Measurements from ENCODE around the gene ARPC1B.
"Not testable (repeated sequence)": the region's sequence is repeated elsewhere in the genome, so short reads cannot be mapped to it uniquely, and the experiment has no call there.

The ARPC1B gene

DNA sequence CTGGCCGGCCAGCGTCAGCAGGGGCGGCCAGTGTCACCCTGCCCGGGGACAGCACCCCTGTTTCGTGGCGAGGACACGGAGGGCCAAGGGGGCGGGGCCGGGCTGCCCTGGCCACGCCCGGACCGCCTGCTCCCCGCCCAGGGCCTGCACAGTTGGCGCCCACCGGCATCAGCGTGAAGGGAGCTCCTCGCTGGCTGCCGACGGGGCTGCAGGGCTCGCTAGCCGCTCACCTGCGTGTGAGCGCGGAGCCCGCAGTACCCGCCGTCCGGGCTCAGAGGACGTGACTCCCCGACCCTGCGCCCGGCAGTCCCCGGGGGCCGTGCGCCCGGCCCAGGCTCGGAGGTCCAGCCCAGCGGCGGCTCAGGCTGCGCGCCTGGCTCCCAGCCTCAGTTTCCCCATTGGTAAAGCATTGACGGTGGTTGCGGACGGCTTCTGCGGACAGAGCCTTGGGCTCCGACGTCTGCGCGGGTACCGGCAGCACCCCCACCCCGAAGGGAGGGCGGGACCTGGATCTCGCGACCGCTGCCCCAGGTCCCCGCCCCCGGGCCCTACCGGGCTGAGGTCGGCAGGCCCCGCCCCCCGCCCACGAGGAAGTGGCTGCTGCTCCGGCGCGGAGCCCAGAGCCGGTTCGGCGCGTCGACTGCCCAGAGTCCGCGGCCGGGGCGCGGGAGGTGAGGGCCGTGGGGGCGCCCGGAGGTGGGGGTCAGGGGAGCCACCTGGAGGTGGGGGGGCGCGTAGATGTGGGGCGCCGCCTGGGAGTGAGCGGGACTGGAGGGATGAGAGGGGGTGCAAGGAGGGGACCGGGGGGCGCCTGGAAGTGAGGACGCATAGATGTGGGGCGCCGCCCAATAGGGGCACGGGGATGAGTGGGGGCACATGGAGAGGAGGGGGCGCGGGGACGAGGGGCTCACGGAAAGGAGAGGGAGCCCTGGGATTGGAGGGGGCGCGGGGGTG is at the start of gene ARPC1B:
Gene ARPC1B, plus strand, starts transcription at position 620 of the 954 bp plus-strand sequence. CDS start 10,985 bp downstream, outside the sequence.
- peak; percentile 80 to 86 for DNase-seq (ENCODE audit: low read depth in 2 of 2)

DNA sequence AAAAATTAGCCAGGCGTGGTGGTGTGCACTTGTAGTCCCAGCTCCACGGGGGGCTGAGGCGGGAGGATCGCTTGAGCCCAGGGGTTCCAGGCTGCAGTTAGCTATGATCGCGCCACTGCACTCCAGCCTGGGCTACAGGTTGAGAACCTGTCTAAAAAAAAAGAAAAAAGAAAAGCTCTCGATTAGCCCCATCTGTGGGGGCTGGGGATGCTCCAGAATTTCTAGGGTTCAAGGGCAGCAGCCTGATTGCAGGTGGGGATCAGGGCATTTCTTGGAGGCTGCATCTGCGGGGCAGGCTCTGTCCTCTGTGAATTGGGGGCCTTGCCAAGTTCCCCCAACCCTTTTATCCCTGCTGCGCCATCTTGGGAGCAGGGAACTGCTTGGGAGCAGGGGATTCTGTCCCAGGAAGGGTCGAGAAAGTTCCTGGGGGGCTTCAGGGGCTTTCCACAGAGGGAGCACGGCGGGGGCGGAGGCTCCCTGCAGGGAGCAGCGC is 49.5 kb upstream of the ARPC1B start:
- no peak for DNase-seq (ENCODE audit: low read depth in 2 of 2)

DNA sequence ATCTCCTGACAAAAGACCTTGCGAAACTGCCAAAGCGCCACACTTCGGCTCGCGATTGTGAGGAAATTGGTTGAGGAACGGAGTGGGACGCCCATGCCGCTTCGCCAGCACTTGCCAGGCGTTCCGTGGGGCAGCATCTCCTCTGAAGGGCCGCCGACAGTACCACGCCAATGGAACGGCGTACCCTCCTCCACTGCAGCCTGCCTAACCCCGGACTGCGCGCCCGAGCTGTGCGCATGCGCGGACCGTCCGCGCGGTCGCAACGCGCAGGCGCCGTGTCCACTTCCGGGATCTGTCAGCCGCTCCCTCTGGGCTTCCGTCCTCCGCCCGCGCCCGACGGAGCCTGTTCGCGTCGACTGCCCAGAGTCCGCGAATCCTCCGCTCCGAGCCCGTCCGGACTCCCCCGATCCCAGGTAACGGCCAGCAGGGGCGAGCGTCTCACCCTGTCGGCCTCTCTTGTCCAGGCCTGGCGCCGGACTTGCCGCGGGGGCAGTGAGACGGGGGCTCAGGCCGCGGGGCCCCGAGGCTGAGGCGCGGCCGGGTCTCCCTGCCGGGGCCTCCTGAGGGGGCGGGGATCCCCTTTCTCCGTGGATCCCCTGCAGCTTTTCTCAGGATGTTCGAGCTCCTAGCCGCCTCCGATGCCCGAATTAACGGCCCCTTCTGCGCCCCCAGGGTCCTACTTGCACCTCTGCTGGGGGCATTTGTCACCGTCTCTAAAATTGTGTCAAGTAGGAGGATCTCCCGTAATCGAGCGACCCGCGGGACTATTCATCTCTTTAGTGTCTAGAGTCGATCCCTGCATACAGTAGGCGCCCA is 48.7 kb upstream of the ARPC1B start, which contains the start of gene ARPC1A:
Gene ARPC1A, plus strand, starts transcription at position 307 of the 816 bp plus-strand sequence. CDS start 7,456 bp downstream, outside the sequence.
- peak; percentile 83 to 90 for DNase-seq (ENCODE audit: low read depth in 2 of 2)

DNA sequence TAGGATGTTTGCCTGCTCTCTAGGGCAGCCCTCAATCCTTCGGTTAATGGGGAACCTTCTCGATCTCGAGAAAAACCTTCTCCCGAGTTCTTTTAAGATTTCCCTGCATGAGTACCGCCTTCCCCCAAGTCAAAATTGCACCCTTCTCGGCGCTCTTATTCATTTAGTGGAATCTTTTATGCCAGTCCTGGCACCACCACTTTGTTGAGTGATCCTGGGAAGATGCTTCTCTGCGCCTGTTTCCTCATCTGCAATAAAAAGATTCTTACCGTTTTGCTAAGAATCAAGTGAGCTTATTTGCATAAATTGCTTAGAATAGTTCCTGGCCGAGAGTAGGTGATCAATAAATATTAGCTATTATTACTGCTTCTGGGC is 48.1 kb upstream of the ARPC1B start:
- no peak for DNase-seq (ENCODE audit: low read depth in 2 of 2)

DNA sequence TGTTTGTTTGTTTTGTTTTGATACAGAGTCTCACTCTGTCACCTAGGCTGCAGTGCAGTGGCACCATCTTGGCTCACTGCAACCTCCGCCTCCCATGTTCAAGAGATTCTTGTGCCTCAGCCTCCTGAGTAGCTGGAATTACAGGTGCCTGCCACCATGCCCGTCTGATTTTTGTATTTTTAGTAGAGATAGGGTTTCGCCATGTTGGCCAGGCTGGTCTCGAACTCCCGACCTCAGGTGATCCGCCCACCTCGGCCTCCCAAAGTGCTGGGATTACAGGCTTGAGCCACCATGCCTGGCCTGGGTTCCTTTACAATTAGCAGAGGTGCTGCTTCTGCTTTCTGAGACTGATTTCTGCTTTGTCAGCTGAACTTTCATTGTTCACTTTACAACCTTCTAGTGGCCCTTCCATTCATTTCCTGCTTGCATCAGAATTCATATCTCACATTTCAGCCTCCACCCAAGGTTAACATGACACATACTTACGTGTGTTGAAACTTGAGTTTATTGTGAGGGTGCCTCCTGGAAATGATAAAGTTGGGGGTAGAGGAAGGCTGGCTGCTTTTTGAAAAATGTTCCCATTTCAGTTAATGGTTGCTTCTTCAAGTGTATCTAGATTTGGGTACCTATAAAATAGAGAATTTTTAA is 44.1 kb upstream of the ARPC1B start:
- not testable (repeated sequence) for DNase-seq (ENCODE audit: low read depth in 2 of 2)

DNA sequence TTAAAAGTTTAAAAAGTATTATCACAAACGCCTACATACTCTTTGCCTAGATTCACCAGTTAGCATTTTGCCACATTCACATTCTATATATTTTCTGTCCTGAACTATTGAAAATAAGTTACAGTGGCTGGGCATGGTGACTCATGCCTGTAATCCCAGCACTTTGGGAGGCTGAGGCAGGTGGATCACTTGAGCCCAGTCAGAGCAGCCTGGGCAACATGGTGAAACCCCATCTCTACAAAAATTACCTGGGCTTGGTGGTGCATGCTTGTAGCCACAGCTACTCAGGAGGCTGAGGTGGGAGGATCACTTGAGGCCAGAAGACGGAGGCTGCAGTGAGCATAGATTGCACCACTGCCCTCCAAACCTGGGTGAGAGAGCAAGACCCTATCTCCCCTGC is 43.5 kb upstream of the ARPC1B start:
- no peak for DNase-seq (ENCODE audit: low read depth in 2 of 2)

DNA sequence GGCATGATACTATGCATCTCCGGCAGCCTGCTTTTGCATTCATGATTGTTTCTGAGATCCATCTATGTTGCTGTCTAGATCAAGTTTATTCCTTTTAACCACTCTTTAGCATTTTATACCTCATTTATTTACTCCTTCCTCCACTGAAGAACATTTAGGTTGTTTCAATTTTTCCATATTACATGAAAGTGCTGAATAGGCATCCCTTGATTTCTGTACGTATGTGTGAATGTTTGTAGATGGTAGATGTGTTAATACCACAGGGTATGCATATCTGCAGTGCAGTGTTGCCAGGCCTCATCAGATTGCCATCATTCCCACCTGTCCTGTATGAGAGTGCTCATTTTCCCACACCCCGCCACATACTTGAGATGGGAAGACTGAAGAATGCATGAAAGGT is 34.9 kb upstream of the ARPC1B start:
- no peak for DNase-seq (ENCODE audit: low read depth in 2 of 2)

DNA sequence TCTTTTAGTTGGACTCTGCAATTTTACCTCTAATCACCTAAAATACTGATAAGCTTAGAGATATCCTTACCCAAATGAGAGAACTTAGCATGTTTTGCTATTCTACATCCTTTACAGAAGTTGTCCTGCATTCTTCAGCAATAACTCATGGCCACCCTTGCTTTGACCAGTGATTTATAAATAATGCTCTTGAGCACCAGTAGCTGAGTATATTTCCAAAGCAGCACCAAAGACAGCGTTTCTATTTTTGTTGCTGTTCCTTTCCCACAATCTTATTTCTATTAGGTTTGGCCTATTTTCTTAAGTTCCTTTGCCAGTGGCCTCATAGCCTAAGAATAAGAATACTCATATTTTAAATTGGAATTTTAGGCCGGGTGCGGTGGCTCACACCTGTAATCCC is 33.9 kb upstream of the ARPC1B start:
- DNase-seq (ENCODE audit: low read depth in 2 of 2): no peak

DNA sequence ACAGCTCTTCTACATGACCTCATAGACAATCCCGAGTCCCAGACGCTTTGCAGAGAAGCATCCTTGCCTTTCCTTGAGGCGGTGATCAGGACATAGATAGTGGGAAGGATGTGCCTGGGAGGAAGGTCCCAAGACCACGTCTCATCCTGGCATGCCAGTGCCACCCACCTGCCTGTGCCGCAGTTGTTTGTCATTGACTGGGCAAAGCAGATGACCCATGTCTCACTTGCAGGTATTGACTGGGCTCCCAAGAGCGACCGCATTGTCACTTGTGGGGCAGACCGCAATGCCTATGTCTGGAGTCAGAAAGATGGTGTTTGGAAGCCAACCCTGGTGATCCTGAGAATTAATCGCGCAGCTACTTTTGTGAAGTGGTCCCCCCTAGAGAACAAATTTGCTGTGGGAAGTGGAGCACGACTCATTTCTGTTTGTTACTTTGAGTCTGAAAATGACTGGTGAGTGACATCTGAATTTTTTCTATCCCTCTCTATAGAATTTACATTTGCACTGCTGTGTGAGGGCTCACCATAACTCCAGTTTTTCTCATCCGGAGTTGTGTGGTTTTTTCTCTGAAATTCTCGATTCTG is 30.4 kb upstream of the ARPC1B start:
- no peak for DNase-seq (ENCODE audit: low read depth in 2 of 2)

DNA sequence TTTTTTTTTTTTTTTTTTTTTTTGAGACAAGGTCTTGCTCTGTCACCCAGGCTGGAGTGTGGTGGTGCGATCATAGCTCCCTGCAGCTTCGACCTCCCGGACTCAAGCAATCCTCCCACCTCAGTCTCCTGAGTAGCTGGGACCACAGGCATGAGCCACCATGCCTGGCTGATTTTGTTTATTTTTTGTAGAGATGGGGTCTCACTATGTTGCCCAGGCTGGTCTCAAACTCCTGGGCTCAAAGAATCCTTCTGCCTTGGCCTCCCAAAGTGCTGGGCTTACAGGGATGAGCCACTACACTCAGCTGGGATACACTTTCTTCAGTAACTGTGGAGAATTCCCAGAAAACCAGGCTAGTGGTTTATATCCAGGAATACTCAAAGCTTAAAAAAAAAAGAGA is 23.9 kb upstream of the ARPC1B start:
- not testable (repeated sequence) for DNase-seq (ENCODE audit: low read depth in 2 of 2)

DNA sequence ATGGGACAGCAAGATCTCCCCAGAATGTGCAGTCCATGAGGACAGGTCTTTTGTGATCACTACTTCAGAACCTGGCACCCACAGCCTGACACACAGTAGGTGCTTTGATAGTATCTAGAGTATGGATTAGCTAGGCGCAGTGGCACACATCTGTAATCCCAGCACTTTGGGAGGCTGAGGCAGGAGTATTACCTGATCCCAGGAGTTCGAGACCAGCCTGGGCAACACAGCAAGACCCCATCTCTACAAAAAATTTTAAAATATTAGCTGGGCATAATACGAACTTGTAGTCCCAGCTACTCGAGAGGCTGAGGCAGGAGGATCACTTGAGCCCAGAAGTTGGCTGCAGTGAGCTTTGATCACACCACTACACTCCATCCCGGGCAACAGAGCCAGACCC is 22.3 kb upstream of the ARPC1B start:
- no peak for DNase-seq (ENCODE audit: low read depth in 2 of 2)

DNA sequence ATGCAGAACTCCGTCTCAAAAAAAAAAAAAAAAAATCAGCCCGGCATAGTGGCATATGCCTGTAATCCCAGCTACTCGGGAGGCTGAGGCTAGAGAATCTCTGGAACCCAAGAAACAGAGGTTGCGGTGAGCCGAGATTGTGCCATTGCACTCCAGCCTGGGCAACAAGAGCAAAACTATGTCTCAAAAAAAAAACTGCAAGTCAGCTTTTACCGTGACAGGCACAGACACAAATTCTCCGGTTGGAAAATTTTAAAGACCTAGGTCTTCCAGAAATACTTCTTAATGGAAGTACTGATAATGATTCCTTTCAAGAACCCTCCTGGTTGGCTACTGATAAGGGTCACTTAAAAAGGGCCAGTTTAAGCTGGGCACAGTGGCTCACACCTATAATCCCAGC is 19.4 kb upstream of the ARPC1B start:
- DNase-seq (ENCODE audit: low read depth in 2 of 2): no peak

DNA sequence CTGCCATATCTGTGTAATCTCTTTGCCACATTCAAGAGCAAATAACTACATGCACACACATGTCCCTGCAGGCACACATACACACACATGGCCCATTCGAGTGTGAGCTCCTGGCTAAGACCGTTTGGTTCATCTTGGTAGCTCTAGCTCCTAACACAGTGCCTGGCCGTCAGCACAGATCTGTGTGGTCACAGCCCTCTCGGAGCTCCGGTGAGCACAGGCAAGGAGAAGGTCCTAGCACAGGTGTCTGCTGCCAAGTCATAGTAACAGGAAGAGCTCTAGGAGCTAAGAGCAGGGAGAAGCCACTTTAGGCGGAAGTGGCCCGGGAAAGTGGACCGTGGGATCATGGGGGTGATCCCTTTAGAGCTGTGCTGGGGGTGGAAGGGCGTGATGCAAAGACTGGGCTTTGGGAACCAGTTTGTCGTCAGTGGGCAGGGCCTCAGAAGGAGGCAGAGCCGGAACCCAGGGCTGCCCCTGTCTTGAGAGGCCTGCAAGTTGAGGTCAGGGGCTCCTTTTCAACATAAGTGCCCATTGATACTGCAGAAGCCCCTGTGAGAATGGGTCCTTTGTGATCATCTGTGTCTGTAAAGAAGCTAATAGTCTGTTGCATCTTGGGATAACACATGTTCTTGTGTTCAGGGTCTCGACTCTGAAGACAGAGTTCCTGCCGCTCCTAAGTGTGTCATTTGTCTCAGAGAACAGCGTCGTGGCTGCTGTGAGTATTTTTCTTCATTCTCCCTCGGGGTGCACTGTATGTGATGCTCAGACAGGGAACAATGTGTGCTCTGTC is 16.6 kb upstream of the ARPC1B start:
- no peak for DNase-seq (ENCODE audit: low read depth in 2 of 2)

DNA sequence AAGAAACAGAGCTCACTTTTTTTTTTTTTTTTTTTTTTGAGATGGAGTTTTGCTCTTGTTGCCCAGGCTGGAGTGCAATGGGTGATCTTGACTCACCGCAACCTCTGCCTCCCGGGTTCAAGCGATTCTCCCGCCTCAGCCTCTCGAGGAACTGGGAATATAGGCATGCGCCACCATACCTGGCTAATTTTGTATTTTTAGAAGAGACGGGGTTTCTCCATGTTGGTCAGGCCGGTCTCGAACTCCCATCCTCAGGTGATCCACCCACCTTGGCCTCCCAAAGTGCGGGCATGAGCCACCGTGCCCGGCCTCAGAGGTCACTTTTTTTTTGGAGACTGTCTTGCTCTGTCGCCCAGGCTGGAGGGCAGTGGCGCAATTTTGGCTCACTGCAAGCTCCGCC is 16.0 kb upstream of the ARPC1B start:
- DNase-seq (ENCODE audit: low read depth in 2 of 2): not testable (repeated sequence)

DNA sequence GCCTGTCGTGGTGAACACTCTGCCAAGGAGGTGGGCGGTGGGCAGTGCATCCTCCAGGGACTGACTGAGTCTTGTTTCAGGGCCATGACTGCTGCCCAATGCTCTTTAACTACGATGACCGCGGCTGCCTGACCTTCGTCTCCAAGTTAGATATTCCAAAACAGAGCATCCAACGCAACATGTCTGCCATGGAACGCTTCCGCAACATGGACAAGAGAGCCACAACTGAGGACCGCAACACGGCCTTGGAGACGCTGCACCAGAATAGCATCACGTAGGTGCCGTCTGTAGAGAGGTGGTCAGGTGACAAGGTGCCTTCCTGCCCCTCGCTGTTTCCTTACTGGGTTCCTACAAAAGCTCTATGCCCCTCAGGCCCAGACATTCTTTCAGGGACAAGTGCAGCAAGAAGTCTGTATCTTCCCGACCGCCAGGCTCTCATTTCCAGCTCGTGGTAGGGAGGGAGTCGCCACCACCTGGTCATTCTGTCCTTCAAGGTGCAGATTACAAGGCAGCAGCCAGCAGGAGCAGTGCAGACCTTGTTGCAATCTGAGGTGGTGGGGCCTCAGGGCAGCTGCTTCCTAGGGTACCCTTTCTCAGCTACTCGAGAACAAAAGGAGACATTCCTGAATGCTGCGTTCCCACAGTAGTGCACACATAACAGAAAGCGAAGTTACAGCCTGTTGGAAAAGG is 14.9 kb upstream of the ARPC1B start:
- no peak for DNase-seq (ENCODE audit: low read depth in 2 of 2)

DNA sequence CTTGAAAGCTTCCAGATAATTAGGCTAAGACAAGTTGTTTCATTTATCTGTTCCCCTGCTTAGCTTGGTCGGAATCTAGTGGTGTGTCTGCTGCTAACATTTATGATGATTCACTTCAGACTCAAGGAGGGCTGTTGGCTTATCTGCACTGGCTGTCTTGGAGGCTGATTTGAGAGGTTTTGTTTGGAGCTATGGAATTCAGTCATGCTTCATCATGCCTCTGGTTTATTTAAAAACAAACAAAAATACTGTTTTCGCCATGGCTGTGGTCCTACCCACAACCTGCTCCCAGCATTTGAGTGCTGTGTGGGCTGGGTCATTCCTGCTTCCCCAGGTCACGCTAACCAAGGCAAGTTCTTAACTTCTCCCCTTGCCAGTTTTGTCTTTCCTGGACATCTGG is 11.7 kb upstream of the ARPC1B start:
- no peak for DNase-seq (ENCODE audit: low read depth in 2 of 2)

DNA sequence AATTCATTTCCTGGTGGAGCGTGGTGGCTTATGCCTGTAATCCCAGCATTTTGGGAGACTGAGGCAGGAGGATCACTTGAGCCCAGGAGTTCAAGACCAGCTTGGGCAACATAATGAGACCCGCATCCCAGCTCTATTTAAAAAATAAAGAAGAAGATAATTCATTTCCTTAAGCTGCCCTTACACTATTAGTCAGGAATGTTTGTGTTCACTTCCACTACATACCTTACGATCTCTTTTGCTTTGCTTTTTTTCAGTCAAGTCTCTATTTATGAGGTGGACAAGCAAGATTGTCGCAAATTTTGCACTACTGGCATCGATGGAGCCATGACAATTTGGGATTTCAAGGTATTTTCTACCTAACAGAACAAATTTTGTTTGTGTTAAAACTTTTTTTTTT is 11.2 kb upstream of the ARPC1B start:
- no peak for DNase-seq (ENCODE audit: low read depth in 2 of 2)

DNA sequence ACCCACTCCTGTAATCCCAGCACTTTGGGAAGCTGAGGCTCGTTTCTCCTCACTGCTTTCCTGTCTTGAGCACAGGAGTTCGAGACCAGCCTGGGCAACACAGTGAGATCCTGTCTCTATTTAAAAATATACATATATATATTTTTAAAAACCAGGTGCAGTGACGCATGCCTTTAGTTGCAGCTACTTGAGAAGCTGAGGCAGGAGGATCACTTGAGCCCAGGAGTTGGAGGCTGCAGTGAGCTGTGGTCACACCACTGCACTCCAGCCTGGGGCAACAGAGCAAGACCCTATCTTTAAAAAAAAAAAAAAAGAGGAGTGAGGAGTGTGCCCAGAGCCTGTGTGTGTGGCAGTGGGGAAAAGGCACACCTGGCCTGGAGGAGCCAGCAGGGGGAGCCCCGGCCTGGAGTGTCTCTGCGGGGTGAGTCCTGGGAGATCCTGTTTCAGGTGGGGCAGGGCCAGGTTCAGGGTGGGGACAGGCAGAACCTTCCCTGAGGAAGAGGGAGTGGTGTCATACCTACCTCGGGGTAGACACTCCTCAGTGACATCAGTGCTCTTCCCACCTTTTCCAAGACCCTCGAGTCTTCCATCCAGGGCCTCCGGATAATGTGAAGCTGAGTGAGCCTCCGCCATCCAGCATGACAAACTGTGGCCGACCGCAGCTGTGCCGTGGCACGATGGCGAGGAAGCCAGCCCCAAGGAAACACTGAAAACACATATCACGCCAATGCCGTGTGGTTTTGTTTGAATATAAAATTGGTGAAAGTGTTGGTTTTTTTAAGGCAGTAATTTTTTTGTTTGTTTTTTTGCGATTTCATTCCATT is 9.0 kb upstream of the ARPC1B start:
- DNase-seq (ENCODE audit: low read depth in 2 of 2): peak in 1 of 2 donors; percentile 33

DNA sequence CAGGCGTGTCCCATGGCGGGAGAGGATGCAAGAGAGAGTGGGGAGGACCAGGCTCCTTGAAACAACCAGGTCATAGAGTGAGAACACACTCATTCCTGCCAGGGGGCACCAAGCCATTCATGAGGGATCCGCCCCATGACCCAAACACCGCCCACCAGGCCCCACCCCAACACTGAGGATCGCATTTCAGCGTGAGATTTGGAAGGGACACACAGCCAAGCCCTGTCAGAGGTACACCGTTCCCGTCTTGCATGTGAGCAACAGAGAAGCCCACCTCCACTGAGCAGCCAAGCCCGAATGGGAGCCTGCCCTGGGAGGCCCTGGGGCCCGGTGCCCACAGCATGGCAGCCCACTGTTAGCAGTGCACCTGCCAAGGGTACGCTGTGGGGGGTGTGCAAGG is 7.9 kb upstream of the ARPC1B start:
- DNase-seq (ENCODE audit: low read depth in 2 of 2): no peak

Data from activated CD4-positive, alpha-beta T cell treated with anti-CD3 and anti-CD28 coated beads for 24 hours (primary cell).